ENCODE measurements around the gene TAP2.

- TF ChIP-seq POLR2AphosphoS5 (IDR thresholded peaks at IDR 0.05; ENCODE audit: low read depth, low read length) (no peak), FOXP2 (optimal IDR thresholded peaks at IDR 0.05; ENCODE audit: borderline replicate concordance, extremely low read depth, extremely low read length, insufficient read depth) (no peak), TAF1 (IDR thresholded peaks at IDR 0.05; ENCODE audit: borderline replicate concordance, insufficient read depth, low read length) (no peak), REST (IDR thresholded peaks at IDR 0.05; ENCODE audit: insufficient read depth in 1 of 2, low read depth in 2 of 2, low read length in 2 of 2) (no peak)
These were observed 28.5 kb upstream of the TAP2 start for GRCh38 chr6:32867022-32867477.

Data from PFSK-1 (cell line).